Activated CD8-positive, alpha-beta memory T cell treated with anti-CD3 and anti-CD28 coated beads, Interleukin-2, amount 10 ng/mL, durations not matched to agents 7 days and 5 days (primary cell): ENCODE data around the gene SLC22A12. TPM values are rescaled to one million over a fixed set of nuclear protein-coding genes. Genes with fewer than 3 reads are reported as not detected.

ENCODE experiments used
- ATAC-seq: fragments of 150-1000 bp; cut with Tn5 transposase; one replicate; pipeline ENCODE4 v1.10.0; 2021; ENCODE audit warnings: moderate library complexity
- CTCF ChIA-PET: fragments of 350-600 bp; sonication (Branson Sonifier 250); formaldehyde crosslinking; loops from one replicate; lab custom pipeline; 2021; ENCODE audit warnings: antibody characterized with exemption; lab: Charles Lee
- DNase-seq: peaks from one replicate; pipeline ENCODE4 v3.0.0-alpha.2; 2020
- H3K27ac Mint-ChIP-seq: one replicate; pipeline ENCODE4 v1.8.0; 2021; ENCODE audit warnings: mild to moderate bottlenecking, mixed read lengths
- H3K27me3 Mint-ChIP-seq: one replicate; pipeline ENCODE4 v1.8.0; 2021; ENCODE audit warnings: mixed read lengths
- H3K36me3 Mint-ChIP-seq: one replicate; pipeline ENCODE4 v1.8.0; 2021; ENCODE audit warnings: mild to moderate bottlenecking, mixed read lengths
- H3K4me1 Mint-ChIP-seq: one replicate; pipeline ENCODE4 v1.8.0; 2021; ENCODE audit warnings: mixed read lengths
- H3K4me3 Mint-ChIP-seq: one replicate; pipeline ENCODE4 v1.8.0; 2021; ENCODE audit warnings: mild to moderate bottlenecking, moderate library complexity, mixed read lengths
- H3K9me3 Mint-ChIP-seq: one replicate; pipeline ENCODE4 v1.8.0; 2022; ENCODE audit warnings: low read depth, mixed read lengths
- total RNA-seq, 2 experiments: library from RNA; stranded (reverse); gene quantifications; one replicate each; pipeline ENCODE4 v1.2.3, GENCODE V29; 2021

SLC22A12 gene
- total RNA-seq, 2 experiments from 2014 or later = not detected

DNA sequence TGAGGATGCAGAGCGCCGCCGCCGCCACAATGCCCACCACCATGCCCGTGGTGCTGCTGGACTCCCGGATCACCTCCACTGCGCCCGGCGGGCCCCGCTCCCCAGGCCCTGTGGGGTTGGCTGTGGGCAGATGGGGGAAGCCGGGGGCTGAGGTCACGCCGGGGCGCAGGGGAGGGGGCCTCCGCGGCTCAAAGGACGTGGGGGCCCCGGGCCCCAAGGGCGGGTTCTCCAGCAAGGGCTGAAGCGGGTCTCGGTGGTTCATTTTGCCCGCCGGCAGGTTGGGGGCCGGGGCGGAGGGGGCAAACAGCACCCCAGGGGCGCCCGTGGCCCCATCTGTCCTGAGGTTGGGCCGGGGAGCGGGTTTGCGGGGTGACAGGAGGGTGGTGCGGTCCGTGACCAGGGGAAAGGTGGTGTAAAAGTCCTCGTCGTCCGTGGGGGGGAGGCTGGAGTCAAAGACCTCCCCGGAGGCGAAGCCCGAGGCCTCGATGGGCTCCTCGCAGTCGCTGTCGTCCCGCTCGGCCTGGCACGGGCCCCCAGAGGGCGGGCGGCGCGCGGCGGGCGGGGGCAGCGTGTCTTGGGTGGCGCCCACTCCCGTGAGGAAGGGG lies 16.5 kb downstream of the SLC22A12 start:
- no peaks in the 10 kb centered on the region for H3K9me3 Mint-ChIP-seq
- CTCF ChIA-PET = no interaction called here
- H3K4me1 Mint-ChIP-seq = peaks cover 10% of the 10 kb centered on the region
- peaks cover 3% of the 10 kb centered on the region for H3K27me3 Mint-ChIP-seq
- ATAC-seq (no peak), DNase-seq (no peak)
- H3K4me3 Mint-ChIP-seq = no peak overlapping the region
- H3K27ac Mint-ChIP-seq = no peak overlapping the region
- H3K36me3 Mint-ChIP-seq = no peaks in the 10 kb centered on the region

DNA sequence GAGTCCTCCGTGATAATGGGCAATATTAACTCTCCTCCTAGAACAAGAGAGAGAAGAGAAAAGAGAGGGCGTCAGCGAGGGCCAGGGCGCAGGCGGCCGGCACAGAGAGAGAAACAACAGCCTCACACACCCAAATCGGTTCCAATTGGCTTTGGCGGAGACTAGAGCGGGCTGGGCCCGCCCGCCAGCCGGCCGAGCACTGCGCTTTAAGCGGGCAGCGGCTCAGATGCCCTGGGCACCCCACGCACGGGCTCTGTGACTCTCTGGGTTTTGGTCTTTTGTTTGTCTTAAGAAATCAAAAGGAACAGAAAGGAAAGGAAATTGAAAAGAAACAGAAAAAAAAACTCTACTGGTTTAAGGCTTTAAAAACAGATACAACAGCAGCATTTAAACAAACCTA lies 17.0 kb downstream of the SLC22A12 start:
- CTCF ChIA-PET = interaction anchor here (0.7 kb wide), 2 partner anchors 17 to 96 kb away, joined by 3 read pairs; no protein-coding TSS in a partner anchor
- no peaks in the 10 kb centered on the region for H3K9me3 Mint-ChIP-seq
- H3K27me3 Mint-ChIP-seq = peaks cover 3% of the 10 kb centered on the region
- DNase-seq = no peak
- H3K4me3 Mint-ChIP-seq = no peak overlapping the region
- no peak for ATAC-seq
- no peaks in the 10 kb centered on the region for H3K36me3 Mint-ChIP-seq
- H3K27ac Mint-ChIP-seq = no peak overlapping the region
- peaks cover 11% of the 10 kb centered on the region for H3K4me1 Mint-ChIP-seq

- Mint-ChIP-seq H3K27me3 (peaks cover 3% of the 10 kb centered on the region), H3K4me1 (peaks cover 11% of the 10 kb centered on the region), H3K36me3 (no peaks in the 10 kb centered on the region), H3K4me3 (no peak overlapping the region), H3K9me3 (no peaks in the 10 kb centered on the region), H3K27ac (no peak overlapping the region)
- CTCF ChIA-PET = interaction anchor here (0.7 kb wide), 2 partner anchors 16 to 96 kb away, joined by 3 read pairs; no protein-coding TSS in a partner anchor
- ATAC-seq (no peak), DNase-seq (no peak)
Observed at GRCh38 chr11:64608636-64609035, 17.6 kb downstream of the SLC22A12 start.

DNA sequence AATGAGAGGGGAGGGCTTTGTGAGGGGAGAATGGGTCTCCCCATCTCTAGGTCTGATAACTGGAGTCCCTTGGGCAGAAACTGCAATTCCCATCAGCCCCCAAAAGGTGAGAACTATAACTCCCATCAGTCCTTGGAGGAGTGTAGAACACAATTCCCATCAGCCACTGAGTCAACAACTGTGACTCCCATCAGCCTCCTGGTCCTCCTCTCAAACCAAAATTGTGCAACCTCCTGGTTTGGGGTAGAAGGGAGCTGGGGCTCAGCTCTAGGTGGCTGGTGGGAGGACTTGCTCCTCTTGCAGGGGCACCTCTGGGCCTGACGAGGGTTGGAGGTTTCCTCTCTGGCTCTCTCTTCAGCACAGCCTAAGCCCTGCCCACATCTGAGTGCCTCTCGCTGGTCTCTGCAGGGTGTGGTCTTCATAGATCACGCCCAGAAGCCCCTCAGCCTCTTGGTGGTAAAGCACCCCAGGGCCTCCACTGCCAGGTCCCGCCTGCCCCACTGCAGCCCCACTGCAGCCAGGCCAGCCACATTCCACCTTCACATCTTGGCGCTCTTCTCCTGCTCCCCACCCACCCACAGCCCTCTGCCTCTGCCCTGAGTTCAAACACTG lies 18.5 kb downstream of the SLC22A12 start:
- no peaks in the 10 kb centered on the region for H3K36me3 Mint-ChIP-seq
- peaks cover 11% of the 10 kb centered on the region for H3K4me1 Mint-ChIP-seq
- H3K4me3 Mint-ChIP-seq = no peak overlapping the region
- DNase-seq (no peak), ATAC-seq (peak; percentile 32)
- CTCF ChIA-PET = interaction anchor here (1.1 kb wide), 1 partner anchor 161 kb away, joined by 3 read pairs; no protein-coding TSS in a partner anchor
- no peak overlapping the region for H3K27ac Mint-ChIP-seq
- no peaks in the 10 kb centered on the region for H3K9me3 Mint-ChIP-seq
- peaks cover 3% of the 10 kb centered on the region for H3K27me3 Mint-ChIP-seq

- Mint-ChIP-seq H3K4me1 (peaks cover 12% of the 10 kb centered on the region), H3K27ac (no peak overlapping the region), H3K4me3 (no peak overlapping the region), H3K36me3 (no peaks in the 10 kb centered on the region), H3K9me3 (no peaks in the 10 kb centered on the region), H3K27me3 (no peaks in the 10 kb centered on the region)
- CTCF ChIA-PET = interaction anchor here (1.1 kb wide), 1 partner anchor 162 kb away, joined by 3 read pairs; no protein-coding TSS in a partner anchor
- ATAC-seq (no peak), DNase-seq (no peak)
Observed at GRCh38 chr11:64610596-64610995, 19.6 kb downstream of the SLC22A12 start.

DNA sequence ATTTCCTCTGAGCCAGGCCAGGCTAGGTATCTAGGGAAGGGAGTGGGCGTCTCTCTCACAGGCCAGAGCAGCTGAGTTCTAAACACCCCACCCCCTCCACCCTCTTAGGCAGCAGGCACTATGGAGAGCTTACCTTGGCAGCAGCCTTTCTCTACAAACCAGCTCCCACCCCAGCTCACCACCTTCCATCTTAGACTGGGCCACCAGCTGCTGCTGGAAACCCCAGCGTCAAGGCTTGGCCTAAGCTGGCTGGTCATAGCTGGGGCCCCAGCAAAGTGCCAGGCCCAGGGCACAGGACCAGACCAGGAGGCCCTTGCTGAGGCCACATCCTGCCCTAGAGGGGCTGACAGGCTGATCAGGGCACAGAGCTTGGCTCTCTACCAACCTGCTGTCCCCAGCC lies 20.2 kb downstream of the SLC22A12 start:
- no peaks in the 10 kb centered on the region for H3K9me3 Mint-ChIP-seq
- H3K4me3 Mint-ChIP-seq = no peak overlapping the region
- H3K27ac Mint-ChIP-seq = no peak overlapping the region
- H3K36me3 Mint-ChIP-seq = no peaks in the 10 kb centered on the region
- peaks cover 12% of the 10 kb centered on the region for H3K4me1 Mint-ChIP-seq
- no peaks in the 10 kb centered on the region for H3K27me3 Mint-ChIP-seq
- DNase-seq = no peak
- CTCF ChIA-PET = interaction anchor here (1.0 kb wide), 1 partner anchor 28 kb away, joined by 3 read pairs; no protein-coding TSS in a partner anchor
- no peak for ATAC-seq

DNA sequence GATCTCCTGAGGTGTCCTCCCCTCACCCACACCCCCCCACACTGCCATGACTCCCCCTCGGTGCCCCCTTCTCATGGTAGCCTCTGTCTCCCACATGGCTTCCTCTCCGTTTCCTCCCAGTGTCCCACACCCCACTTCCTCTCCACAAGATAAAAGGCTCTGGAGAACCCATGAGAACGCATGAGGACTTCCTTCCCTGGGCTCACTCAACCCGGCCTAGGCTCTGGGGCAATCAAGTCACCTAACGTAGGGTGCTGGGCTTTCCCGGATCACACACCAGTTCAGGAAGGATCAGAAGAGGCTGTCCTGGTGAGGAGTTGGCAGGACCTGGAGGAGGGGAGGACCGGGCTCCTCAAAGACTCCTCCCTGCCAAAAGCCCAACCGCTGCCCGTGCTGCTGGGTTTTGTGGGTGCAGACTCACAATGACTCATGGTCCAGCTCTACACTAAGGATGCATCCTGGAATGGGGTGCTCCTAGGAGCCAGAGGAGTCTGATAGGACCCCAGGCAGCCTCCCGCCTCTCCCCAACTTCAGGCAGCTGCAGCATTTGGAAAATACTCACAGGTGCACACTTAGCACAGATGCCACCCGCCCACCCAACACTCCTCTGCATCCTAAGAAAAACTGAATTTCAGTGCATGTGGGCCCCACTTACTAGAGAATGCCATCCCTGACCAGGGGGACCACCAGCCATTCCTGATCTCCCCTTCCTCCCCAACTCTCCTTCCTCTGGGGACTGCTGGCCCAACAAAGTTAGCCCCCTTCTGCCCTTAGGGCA lies 21.0 kb downstream of the SLC22A12 start:
- Mint-ChIP-seq H3K36me3 (no peaks in the 10 kb centered on the region), H3K4me1 (peaks cover 12% of the 10 kb centered on the region), H3K4me3 (no peak overlapping the region), H3K9me3 (no peaks in the 10 kb centered on the region), H3K27ac (peak overlapping the region; percentile 14), H3K27me3 (no peaks in the 10 kb centered on the region)
- CTCF ChIA-PET = interaction anchor here (1.0 kb wide), 1 partner anchor 27 kb away, joined by 3 read pairs; no protein-coding TSS in a partner anchor
- ATAC-seq (no peak), DNase-seq (no peak)

DNA sequence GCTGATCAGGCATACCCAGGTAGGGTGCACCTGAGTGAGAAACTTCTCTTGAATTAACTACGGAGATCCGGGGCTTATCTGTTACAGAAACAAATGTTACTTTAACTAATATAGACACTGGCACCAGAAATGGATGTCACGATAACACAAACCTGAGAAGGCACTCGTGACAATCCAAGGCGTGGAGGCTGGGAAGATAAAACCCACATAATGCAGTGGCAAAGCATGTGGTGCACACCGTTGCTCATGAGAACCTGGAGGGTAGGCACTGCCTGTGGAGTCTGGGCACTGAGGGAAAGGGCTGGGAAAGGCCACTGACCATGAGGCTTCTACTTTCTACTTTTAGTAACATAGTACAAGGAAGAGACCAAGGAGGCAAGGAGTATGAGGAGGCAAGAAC lies 22.6 kb downstream of the SLC22A12 start:
- H3K36me3 Mint-ChIP-seq = no peaks in the 10 kb centered on the region
- H3K9me3 Mint-ChIP-seq = no peaks in the 10 kb centered on the region
- peaks cover 12% of the 10 kb centered on the region for H3K4me1 Mint-ChIP-seq

GRCh38 chr11:64614917-64615316 lies 23.9 kb downstream of the SLC22A12 start:
- peaks cover 12% of the 10 kb centered on the region for H3K4me1 Mint-ChIP-seq
- H3K4me3 Mint-ChIP-seq = no peak overlapping the region
- ATAC-seq (no peak), DNase-seq (no peak)
- H3K27me3 Mint-ChIP-seq = no peaks in the 10 kb centered on the region
- CTCF ChIA-PET = no interaction called here
- H3K27ac Mint-ChIP-seq = no peak overlapping the region
- H3K36me3 Mint-ChIP-seq = no peaks in the 10 kb centered on the region
- no peaks in the 10 kb centered on the region for H3K9me3 Mint-ChIP-seq

More for the DNA sequence above, 22.6 kb downstream of the SLC22A12 start:
- Mint-ChIP-seq H3K4me3 (no peak overlapping the region), H3K27me3 (no peaks in the 10 kb centered on the region), H3K27ac (no peak overlapping the region)
- CTCF ChIA-PET = no interaction called here
- ATAC-seq (no peak), DNase-seq (no peak)

DNA sequence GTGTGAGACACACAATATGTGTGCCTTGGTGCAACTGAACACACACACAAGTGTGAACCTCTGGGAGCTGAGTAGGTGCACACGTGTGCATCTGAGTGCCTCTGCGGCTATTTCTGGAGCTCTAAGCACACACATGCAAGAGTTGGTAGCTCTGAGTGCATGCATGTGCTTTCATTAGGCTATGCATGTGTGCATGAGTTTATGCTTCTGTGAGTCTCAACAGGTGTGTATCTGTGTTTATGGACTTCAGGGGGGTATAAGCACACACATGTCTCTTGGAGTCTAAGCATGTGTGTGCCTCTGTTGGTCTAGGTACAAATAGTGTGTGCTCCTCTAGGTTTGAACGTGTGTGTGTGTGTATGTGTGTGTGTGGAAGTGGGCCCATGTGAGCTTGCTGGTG lies 25.8 kb downstream of the SLC22A12 start:
- DNase-seq = no peak
- Mint-ChIP-seq H3K4me3 (no peak overlapping the region), H3K36me3 (no peaks in the 10 kb centered on the region), H3K27ac (no peak overlapping the region), H3K9me3 (no peaks in the 10 kb centered on the region), H3K4me1 (peaks cover 10% of the 10 kb centered on the region), H3K27me3 (no peaks in the 10 kb centered on the region)
- ATAC-seq = no peak
- CTCF ChIA-PET = no interaction called here

DNA sequence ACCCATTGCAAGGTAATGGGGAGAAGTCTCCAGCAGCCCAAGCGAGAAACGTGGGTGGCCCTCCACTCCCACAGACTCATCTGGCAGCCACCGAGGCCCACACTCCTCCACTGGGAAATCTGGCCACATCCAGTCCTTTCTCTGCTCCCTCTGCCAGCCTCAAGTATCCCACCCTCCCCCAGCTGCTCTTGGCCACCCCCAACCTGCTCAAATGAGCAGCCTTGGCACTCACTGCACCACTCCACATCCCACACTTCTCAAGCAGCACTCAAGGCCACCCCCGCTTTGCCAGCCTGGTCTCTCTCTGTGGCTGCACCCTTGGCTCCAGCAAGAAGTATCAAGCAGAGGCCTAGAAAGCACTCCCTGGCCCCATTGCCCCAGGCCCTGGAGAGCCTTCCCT lies 28.2 kb downstream of the SLC22A12 start:
- Mint-ChIP-seq H3K4me1 (peaks cover 3% of the 10 kb centered on the region), H3K27ac (no peak overlapping the region), H3K36me3 (no peaks in the 10 kb centered on the region), H3K27me3 (no peaks in the 10 kb centered on the region), H3K9me3 (no peaks in the 10 kb centered on the region), H3K4me3 (no peak overlapping the region)
- CTCF ChIA-PET = no interaction called here
- no peak for ATAC-seq
- no peak for DNase-seq

- DNase-seq (no peak), ATAC-seq (no peak)
- Mint-ChIP-seq H3K9me3 (no peaks in the 10 kb centered on the region), H3K27ac (no peak overlapping the region), H3K27me3 (no peaks in the 10 kb centered on the region), H3K4me1 (peaks cover 3% of the 10 kb centered on the region), H3K36me3 (no peaks in the 10 kb centered on the region), H3K4me3 (no peak overlapping the region)
- CTCF ChIA-PET = no interaction called here
Observed at GRCh38 chr11:64619811-64620380, 28.9 kb downstream of the SLC22A12 start.

- Mint-ChIP-seq H3K27me3 (no peaks in the 10 kb centered on the region), H3K27ac (no peak overlapping the region), H3K36me3 (no peaks in the 10 kb centered on the region), H3K4me3 (no peak overlapping the region), H3K9me3 (no peaks in the 10 kb centered on the region), H3K4me1 (peaks cover 2% of the 10 kb centered on the region)
- ATAC-seq (no peak), DNase-seq (no peak)
- CTCF ChIA-PET = no interaction called here
Observed at GRCh38 chr11:64620381-64620971, 29.5 kb downstream of the SLC22A12 start.
